ENCODE results near the gene ROM1.
"Not testable (repeated sequence)": the region's sequence is repeated elsewhere in the genome, so short reads cannot be mapped to it uniquely, and the experiment has no call there.

ROM1 gene

DNA sequence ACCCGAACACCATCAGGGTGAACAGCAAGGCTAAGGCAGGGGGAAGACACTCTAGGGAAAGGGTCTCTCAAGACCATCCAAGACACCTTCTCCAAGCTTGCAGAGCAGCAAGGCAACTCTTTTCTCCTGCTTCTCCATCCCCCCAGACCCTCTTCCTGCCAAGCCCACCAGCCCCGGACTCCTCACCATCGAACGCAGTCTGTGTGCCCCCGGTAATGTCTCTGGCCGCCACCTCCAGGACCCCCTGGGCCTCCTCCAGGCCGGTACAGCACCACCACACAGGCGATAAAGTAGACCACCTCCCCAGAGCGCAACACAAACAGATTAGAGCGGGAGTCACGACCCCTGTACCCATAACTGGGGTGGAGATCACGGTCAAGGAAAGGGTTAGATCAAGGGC, 4.3 kb upstream of the ROM1 start:
- TF ChIP-seq, protein P1, sequence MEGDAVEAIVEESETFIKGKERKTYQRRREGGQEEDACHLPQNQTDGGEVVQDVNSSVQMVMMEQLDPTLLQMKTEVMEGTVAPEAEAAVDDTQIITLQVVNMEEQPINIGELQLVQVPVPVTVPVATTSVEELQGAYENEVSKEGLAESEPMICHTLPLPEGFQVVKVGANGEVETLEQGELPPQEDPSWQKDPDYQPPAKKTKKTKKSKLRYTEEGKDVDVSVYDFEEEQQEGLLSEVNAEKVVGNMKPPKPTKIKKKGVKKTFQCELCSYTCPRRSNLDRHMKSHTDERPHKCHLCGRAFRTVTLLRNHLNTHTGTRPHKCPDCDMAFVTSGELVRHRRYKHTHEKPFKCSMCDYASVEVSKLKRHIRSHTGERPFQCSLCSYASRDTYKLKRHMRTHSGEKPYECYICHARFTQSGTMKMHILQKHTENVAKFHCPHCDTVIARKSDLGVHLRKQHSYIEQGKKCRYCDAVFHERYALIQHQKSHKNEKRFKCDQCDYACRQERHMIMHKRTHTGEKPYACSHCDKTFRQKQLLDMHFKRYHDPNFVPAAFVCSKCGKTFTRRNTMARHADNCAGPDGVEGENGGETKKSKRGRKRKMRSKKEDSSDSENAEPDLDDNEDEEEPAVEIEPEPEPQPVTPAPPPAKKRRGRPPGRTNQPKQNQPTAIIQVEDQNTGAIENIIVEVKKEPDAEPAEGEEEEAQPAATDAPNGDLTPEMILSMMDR (conservative IDR thresholded peaks at IDR 0.05) = no peak
- no peak overlapping the region for H3K27ac ChIP-seq

DNA sequence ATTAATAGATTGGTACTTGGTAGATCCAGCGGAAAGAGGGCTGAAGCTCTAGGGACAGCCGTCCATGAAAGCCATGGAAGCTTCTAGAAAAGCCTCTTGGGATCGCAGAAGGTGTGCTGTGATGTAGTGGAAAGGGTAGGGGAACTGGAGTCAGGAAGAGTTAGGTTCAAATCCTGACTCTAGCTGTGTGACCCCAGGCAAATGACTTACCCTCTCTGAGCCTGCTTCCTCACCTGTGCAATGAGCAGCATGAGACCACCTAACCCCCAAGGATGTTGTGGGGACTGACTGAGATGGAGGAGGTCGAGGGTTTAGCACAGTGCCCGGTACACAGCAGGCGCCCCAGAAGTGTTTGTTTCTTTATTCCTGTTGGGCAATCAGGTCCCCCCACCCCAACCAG, 2.7 kb upstream of the ROM1 start:
- TF ChIP-seq, protein P1 (conservative IDR thresholded peaks at IDR 0.05) = no peak
- H3K27ac ChIP-seq = peak overlapping the region; percentile 87; the same call in 1 of the 2 replicates

DNA sequence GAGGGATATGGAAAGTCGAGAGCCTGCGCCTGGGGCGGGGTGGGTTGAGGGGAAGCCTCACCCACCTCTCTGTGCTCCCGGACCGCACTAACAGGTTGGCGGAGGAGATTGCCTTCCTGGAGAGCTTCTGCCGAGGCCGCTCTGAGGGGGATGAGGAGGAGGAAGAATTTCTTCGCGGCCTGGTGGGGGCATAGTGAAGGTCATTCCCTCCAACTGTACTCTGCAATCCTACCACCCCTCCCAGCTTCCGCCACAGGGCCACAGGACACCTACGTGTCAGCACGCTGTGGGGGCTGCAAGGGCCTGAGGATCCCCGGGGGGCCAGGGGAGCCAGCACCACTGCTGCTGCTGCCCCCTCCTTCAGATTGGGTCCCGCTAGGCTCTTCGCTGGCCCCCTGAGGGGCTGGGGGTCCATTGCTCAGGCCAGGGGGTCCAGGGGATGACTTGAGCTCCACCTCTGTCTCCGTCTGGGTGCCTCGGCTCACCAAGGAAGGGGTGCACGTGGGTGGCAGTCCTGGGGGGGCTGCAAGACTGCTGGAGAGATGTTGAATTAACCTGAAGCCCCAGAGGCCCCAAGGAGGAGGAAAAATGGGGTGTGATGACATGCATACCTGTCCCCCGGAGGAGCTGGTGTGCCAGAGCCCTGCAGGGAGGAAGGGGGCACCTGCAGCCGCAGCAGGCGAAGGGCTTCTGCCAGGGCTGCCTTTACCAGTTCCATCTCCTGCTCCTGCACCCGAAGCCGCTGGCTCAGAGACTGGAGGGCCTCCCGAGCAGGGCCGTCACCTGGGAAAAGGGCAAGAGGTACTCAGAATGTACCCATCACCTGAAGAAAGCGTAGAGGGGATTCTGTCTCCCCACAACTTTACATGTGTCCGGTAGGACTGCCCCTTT, 2.0 kb upstream of the ROM1 start:
- TF ChIP-seq, protein P1 (conservative IDR thresholded peaks at IDR 0.05) = no peak
- H3K27ac ChIP-seq = peak overlapping the region; percentile 87

DNA sequence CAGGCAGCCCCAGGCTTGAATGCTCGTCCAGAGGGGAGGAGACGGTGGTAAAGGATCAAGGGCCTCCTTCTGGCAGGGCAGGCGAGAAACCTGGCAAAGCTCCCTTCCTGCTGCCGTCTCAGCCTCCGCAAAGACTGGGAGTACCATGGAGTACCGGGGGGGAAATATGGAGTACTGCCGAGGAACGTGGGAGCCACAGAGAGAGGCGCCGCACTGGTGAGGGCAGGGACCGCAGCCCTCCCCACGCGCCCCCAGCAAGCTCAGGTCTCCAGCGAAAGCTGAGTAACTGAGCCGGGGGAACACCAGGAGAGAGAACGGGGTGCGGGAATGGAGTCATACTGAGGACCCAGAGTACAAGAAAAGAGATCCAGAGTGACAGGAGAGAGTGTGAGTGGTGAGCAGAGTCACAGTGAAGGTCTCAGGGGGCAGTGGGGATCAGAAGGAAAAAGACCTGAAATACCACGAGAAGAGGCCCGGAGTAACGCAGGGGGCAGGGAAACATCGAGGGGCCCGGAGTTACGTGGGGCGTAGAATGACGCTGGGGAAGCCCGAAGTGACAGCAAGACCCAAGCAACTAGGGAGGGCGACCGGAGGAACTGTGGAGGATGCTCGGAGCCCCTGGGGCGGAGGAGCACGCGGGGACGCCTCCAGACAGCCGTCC, 1.2 kb upstream of the ROM1 start:
- peak overlapping the region; percentile 87 for H3K27ac ChIP-seq
- TF ChIP-seq, protein P1 (conservative IDR thresholded peaks at IDR 0.05) = no peak

DNA sequence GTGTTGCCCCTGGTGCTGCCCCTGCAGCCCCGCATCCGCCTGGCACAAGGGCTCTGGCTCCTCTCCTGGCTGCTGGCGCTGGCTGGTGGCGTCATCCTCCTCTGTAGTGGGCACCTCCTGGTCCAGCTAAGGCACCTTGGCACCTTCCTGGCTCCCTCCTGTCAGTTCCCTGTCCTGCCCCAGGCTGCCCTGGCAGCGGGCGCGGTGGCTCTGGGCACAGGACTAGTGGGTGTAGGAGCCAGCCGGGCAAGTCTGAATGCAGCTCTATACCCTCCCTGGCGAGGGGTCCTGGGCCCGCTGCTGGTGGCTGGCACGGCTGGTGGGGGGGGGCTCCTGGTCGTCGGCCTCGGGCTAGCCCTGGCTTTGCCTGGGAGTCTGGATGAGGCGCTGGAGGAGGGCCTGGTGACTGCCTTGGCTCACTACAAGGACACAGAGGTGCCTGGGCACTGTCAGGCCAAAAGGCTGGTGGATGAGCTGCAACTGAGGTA, 278 bp downstream of the ROM1 start:
- H3K27ac ChIP-seq = peak overlapping the region; percentile 87
- TF ChIP-seq, protein P1 (conservative IDR thresholded peaks at IDR 0.05) = no peak

DNA sequence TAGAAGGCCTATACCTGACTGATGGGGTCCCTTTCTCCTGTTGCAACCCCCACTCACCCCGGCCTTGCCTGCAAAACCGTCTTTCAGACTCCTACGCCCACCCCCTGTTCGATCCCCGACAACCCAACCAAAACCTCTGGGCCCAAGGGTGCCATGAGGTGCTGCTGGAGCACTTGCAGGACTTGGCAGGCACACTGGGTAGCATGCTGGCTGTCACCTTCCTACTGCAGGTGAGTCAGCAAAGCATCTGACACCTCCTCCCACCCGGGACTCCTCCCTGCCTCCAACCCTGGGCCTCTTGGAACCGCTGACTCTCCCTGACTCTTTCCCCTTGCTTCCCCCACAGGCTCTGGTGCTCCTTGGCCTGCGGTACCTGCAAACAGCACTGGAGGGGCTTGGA, 1.2 kb downstream of the ROM1 start:
- H3K27ac ChIP-seq = peak overlapping the region; percentile 87
- TF ChIP-seq, protein P1 (conservative IDR thresholded peaks at IDR 0.05) = no peak

DNA sequence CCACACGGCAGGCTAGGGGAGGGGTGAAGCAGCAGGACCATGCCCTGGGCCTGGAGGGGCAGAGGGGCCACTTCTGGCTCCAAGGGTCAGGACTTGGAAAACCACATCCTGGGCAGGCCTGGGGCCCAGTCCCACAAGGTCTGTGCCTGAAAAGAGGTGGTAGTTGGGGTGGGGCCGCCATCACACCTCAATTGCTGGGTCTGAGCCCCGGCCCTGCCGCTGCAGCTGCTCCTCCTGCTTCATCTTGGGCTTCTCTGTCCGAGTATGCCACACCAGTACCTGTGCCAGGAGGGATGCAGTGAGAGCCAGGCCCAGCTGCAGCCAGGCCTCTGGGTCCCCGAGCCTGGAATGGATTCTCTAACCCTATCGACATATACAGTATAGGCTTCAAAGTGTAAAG, 2.5 kb downstream of the ROM1 start:
- no peak overlapping the region for H3K27ac ChIP-seq
- TF ChIP-seq, protein P1 (conservative IDR thresholded peaks at IDR 0.05) = no peak

DNA sequence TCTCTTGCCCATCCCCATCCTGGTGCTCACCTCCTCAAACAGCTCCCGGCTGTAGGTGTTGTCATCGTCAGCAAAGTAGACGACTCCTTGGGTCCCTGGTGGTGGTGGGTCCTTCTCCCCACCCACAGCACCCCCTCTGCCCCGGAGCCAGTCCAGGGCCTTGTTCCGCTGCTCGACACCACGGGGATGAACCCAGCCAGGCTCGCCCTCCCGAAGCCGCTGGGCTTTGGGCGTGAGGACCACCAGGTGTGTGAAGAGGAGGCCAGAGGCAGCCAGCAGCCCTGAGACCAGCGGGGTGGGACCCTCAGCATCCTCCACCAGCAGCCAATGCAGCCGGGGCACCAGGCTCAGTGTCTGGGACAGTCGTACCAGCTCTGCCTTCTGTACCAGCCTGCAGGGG, 3.9 kb downstream of the ROM1 start:
- H3K27ac ChIP-seq = not testable (repeated sequence)
